Measurements from ENCODE around the gene CDHR2.

- TF ChIP-seq CTCF (IDR thresholded peaks at IDR 0.05 in 4 of 5, conservative IDR thresholded peaks at IDR 0.05 in 1 of 5): no peak
- TF ChIP-seq POLR2A (IDR thresholded peaks at IDR 0.05): no peak
Observed at GRCh38 chr5:176614805-176615478, 65.8 kb downstream of the CDHR2 start.

Measured in gastrocnemius medialis (tissue), 4 donors.